ENCODE data around the gene TRIM40.

GRCh38 chr6:30135147-30135546 lies 793 bp upstream of the TRIM40 start:
- TF ChIP-seq CTCF (IDR thresholded peaks at IDR 0.05) (no peak), POLR2A (IDR thresholded peaks at IDR 0.05) (no peak)
